Astrocyte of the hippocampus (primary cell): Measurements from ENCODE around the gene AHCYL1.
A peak's percentile ranks its signal among the peaks of the same experiment; 100 is the strongest.

ENCODE experiments used
- DNase-seq: peaks from one replicate; pipeline ENCODE4 v3.0.0; 2011; ENCODE audit warnings: low read depth, low spot score

Gene AHCYL1

DNA sequence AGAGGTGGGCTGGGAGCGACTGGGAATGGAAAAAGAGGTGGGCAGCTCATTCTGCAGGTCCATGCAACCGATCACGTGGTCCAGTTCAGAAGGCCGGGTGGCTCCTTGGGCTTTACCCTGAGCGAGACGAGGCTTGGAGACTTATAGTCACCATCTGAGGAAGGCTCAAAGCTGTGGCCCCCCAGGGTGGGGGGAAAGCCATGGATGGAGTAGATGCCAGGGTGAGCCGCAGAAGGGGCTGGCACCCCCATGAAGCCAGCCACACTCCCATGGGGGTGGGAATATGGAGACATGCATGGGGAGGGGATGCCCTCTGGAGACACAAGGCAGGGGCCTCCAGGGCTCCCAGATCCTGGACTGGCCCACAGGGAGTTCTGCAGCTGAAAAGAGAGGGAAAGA lies 76.1 kb downstream of the AHCYL1 start:
- no peak for DNase-seq

DNA sequence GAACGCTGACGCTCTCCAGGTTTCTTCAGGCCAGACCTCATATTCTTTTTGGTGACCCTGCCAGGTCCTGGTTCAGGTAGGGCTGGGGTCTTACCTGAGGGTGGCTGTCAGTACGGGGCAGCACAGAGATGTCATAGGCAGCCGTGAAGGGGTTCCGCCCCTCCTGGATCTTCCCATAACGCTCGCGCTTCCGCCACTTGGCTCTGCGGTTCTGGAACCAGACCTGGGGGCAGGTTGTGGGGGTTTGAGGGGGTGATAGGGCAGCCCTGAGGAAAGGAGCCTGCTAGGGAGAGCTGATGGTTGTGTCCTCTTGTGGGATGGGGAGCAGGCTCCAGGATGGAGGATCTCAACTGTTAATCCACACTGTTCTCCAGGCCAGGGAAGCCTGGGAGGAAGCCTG lies 76.8 kb downstream of the AHCYL1 start:
- no peak for DNase-seq

DNA sequence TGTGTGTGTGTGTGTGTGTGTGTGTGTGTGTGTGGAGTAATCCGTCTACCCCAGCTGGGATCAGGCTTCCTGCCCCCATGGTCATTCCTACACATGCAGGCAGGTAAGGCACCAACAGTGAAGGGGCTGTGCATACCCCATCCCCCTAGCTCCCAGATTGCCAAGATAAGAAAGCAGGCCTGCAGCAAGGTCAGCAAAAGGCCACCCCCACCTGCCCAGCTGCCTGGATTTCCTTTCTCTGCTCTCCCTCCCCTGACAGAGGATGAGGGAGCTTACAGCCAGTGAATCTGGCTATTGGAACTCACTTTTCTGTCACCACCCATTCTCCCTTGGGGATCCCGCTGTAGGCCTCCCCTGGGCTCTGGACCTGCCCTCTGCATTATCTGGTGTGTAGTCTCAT lies 78.0 kb downstream of the AHCYL1 start:
- no peak for DNase-seq

DNA sequence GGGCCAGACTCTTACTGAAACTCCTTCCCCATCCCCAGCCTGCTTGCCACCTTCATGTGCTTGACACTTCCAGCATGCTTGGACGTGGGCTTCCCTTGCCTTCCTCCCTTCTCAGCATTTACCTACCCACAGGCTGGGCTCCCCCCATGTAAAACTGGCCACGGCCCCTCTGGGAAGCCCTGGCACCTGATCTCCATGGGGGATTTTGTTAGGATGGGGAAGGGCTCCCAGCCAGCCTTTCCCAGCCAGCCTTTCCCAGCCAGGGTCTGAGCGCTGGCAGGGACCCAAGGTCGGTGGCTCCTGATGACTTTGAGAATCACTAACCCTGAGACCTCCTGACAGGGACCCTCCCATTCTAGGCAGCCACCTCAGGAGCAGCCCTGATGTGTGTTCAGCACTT lies 79.2 kb downstream of the AHCYL1 start:
- no peak for DNase-seq

DNA sequence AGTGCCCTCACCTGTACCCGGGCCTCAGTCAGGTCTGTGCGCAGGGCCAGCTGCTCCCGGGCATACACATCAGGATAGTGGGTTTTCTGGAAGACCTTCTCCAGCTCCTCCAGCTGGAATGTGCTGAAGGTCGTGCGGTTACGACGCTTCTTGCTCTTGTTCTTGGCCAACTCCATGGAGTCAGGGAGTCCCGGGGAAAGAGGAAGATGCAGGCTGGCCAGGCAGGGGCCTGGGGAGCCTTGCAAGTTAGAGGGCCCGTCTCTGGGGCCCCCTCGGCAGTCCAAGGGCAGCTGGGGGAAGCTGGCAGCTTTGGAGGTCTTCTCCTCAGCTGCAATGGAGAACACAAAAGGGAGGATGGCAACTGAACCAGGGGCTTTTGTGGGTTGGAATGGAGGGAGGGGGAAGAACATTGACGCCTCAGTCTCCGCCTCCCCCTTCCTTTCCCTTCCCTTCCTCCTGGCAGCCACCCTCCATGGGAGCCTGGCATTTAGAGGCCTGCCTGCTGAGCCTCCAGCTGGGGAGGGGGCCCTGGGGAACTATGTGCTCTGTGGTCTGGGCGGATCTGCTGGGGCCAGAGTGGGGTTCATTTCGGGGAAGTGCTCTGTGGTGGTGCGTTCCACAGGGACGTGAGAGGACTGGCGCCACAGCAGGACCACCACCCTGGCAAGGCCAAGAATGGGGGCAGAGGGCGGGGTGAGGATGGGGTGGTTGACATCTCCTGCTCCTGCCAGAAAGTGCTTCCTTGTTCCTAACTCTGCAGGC lies 80.2 kb downstream of the AHCYL1 start:
- no peak for DNase-seq

DNA sequence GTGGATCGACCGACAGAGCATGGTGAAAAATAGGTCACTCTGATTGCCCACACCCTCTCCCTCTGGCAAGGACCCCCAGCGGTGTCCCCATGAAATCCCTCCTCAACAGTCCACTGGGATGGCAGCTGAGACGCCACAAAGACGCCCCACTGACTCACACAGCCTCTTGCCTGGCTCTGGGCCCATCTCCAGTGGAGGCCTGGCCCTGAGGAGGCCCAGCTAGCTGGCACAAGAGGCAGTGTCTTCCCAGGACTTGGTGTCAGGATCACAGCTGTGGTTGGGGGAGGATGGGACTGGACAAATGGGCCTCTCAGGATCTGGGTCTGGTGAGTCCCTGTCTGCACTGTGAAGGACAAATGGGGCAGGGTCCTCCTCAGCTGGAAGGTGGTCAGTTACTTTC lies 81.3 kb downstream of the AHCYL1 start:
- DNase-seq = no peak

DNA sequence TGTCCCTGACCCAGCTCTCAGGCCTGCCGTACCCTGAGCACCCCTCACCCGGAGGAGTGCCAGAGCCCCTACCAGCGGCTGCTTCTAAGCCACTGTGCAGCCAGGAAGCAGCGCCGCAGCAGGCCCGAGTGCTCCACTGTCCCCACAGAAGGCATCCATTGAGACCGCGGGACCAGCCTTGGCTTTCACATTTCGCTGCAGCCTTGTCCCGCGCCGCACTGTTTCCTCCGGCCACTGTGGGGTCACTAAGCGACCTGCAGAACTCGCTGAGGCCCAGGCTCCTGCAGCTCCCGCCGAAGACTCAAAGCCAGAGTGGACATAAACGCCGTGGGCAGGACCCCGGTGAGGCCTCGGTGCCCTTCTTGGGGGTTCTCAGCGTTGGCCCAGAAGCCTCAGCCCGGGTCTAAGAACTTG lies 82.9 kb downstream of the AHCYL1 start:
- no peak for DNase-seq

DNA sequence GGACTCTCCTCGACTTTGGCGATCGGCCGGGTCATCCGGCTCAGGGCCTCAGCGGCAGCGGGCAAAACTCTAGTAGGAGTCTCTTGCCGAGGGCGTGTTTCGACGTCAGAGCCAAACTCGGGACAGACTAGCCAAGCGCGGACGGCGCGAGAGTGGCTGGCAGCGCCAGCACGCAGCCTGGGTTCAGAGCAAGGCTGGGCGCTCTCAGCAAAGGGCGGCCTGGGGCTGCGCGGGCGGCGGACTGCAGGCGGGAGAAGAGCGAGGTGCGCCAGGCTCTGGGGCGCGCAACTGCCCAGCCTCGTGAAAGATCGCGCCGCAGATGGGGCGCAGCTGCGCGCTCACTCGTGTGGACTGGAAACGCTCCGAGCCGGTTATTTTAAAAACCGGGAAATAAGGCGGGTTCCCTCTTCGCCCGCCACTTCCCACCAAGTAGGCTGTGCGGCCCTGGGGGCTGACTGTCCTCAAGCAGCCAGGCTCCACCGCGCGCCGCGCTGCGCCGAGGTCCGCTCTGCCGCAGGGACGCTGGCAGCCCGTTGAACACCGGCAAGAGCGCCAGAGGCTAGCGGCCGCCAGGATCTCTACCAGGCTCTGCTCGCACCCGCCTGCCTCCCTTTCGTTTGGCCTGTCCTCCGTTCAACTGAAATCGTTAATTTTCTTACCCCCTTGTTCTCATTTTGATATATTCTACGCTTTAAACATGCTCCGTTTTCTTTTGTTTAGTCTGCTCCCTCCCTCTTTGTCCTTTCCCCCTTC lies 83.5 kb downstream of the AHCYL1 start:
- DNase-seq = peak; percentile 42

DNA sequence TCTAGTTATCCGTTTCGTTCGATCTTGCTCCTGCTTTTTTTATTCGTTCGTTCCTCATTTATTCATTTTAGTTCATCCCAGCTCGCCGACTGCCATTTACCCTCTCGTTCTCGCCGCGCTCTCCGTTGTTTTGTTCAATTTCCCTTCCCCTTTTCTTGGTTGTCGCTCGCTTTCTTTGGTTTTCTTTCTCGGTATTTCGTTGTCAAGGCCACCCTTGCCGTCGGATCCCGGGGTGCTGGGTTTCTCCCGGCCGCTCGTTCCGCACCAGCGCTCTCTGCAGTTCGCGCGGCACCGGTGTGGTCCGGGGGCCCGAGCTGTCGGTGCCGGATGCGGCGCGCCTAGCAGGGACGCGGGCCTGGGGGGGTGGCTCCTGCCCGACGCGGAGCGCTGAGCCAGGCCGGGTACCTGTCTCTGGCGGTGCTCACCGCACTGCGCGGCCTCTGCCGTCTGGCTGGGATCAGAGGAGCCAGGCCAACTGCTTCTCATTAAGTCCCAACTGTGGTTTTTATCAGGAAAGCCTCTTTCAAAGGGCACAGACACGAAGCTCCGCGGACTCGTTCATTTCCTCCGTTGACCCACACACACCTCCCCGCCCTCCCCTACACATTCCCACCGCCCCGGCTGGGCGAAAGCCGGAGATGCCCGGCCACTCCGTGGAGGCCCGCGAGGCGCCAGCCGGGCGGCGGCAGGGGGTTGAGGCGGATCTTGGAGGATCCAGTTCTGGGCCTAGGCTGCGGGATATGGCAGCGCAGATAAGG lies 84.3 kb downstream of the AHCYL1 start:
- peak; percentile 39 for DNase-seq

DNA sequence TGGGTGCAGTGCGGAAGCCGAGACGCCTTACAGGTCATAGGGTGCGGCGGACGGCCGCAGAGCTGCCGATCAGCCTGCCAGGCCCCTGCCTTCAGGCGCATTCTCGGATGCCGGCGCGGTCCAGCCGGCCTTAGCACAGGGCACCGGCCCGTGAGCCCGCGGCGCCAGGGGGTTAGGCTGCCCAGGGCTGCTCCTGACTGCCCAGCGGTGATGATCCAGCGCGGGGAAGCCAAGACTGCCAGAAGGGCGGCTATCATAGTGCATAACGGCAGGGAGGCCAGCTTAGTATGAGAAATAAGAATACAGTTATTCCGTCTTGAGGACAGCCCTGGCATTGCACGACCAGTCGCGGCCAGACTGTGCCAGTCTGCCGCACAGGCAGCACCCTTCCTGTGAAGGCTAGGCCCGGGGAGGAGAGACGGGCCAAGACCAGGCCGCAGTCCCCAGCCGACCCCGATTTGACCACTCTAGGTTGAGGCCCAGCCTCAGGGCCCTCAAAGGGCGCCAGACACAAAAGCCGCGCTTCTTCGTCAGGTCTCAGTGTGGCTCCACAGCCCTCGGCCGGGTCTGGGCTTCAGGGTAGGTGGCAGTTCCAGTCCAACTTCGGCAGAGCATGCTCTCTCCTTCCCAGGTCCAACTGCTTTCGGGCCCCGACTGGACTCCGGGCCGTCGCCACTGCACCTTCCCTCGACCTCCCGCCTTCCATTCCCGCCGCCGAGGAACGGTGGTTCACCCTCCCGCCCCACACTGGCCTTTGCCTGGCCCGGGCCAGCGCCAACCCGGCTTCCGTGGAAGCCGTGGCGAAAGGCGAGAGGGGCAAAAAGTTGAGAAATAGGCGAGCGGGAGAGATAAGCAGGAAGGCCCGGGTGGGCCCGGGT lies 85.1 kb downstream of the AHCYL1 start:
- DNase-seq = peak; percentile 39

DNA sequence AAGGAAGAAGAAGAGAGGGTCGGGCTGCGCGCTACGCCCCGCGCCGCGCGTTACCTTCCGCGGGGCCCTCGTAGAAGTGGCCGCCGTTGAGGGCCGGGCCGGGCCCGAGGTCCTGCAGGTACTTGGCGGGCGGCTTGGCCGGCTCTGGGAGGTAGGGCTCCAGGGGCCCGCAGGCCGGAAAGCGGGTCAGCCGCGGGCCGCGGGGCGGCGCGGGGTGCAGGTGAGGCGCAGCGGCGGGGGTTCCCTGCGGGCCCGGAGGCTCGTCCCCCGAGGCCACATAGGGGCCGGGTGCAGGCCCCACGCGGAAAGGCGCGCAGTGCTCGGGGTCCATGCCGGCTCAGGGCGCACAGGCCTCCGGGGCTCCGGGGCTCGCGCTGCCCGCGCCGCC lies 85.7 kb downstream of the AHCYL1 start:
- no peak for DNase-seq

DNA sequence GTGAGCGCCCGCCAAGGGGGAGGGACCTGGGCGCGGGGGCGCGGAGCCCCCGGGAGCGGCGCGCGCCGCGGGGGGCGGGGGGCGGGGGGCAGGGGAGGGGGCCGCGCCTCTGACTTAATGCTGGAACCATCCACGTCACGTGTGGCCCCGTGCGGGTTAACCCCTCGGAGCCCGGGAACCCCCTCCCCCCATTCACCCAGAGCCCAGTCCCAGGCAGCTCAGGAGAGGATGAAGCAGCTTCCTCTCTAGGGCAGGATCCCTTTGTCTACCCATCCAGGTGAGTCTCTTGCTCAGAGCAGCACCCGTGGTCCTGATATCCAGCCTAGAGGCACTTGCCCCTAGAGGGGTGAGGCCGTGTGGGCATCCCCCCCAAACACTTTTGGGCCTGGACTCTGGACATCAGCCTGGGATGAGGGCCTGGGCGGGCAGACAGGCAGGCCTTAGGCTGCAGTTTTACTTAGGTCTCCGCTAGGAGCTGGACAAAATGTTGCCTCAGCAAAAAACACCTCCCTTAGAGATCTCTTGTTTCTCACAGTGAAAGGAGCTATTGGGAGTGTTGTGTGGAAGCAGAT lies 86.2 kb downstream of the AHCYL1 start, which contains the start of gene ALX3:
ALX3 (minus strand) TSS at position 2 of the 572 bp plus-strand sequence. CDS start 60 bp downstream, outside the sequence.
- no peak for DNase-seq
